Spleen (tissue), 7 donors: ENCODE data around the gene KIF21B.

Source experiments
- CTCF ChIP-seq, 11 experiments: fragments of 200-600 bp in 7 of 11; fragments of 450-650 bp in 4 of 11; sonication (generic) in 4 of 11; IDR thresholded peaks in 8 of 11; conservative IDR thresholded peaks in 3 of 11; 1 replicate in 7 of 11; 2 replicates in 4 of 11; pipeline versions ENCODE4 v1.4.0 to v1.8.0; 2016 to 2021; ENCODE audit warnings: antibody characterized with exemption in 11 of 11, inconsistent platforms in 4 of 11, mild to moderate bottlenecking in 1 of 11
- POLR2A ChIP-seq, 3 donors: fragments of 450-650 bp; IDR thresholded peaks; one replicate each; pipeline ENCODE4 v1.5.1; 2017; ENCODE audit warnings: antibody characterized with exemption in 3 of 3, mild to moderate bottlenecking in 1 of 3
- POLR2AphosphoS5 ChIP-seq, 3 donors: sonication (generic); formaldehyde crosslinking; IDR thresholded peaks; one replicate each; pipeline ENCODE4 v1.5.1; 2017; ENCODE audit warnings: antibody characterized with exemption in 3 of 3
- donor health status: DM: no; HTN: no; CAD: no; lungs with moderate emphysema.
- donor health status: DM: no; HTN: no; CAD: no.
- donor health status: DM: no; HTN: no; CAD: no.

GRCh38 chr1:201014816-201015200 lies 8.7 kb downstream of the KIF21B start:
- no peak for TF ChIP-seq CTCF (IDR thresholded peaks at IDR 0.05 in 8 of 11, conservative IDR thresholded peaks at IDR 0.05 in 3 of 11)
- TF ChIP-seq POLR2A (IDR thresholded peaks at IDR 0.05), result no peak
- no peak for TF ChIP-seq POLR2AphosphoS5 (IDR thresholded peaks at IDR 0.05)
